GM12878 (cell line): ENCODE results near the gene SORL1. TPM values are rescaled to one million over a fixed set of nuclear protein-coding genes. Genes with fewer than 3 reads are reported as not detected.
A peak's percentile ranks its signal among the peaks of the same experiment; 100 is the strongest.

Experiments used
- ATAC-seq: fragments of 200-7000 bp; cut with Tn5 transposase; 3 replicates; pipeline ENCODE4 v1.9.1; 2020; ENCODE audit warnings: mild to moderate bottlenecking, moderate library complexity
- BruUV-seq: library from RNA; stranded (reverse); fragments of 400-500 nt; replicated peaks from 2 replicates; lab custom pipeline; 2021; lab: Mats Ljungman, UMichigan
- CTCF ChIA-PET: fragments of 300-600 bp; sonication (Branson Sonifier 250); formaldehyde crosslinking; extraction: SDS; loops from one replicate; lab custom pipeline; 2021; ENCODE audit warnings: inconsistent platforms; lab: Yijun Ruan, JAX
- POLR2A ChIA-PET: fragments of 350-600 bp; formaldehyde crosslinking; extraction: SDS; loops from one replicate; lab custom pipeline; 2021; ENCODE audit warnings: inconsistent platforms; lab: Charles Lee
- RAD21 ChIA-PET: fragments of 300-600 bp; sonication (Branson Sonifier 250); formaldehyde crosslinking; loops from one replicate; lab custom pipeline; 2023; ENCODE audit warnings: antibody characterized with exemption; ENCODE audit not compliant: unreplicated experiment; lab: Charles Lee
- SMC1A ChIA-PET: fragments of 300-600 bp; sonication (Branson Sonifier 250); formaldehyde crosslinking; loops from one replicate; lab custom pipeline; 2023; ENCODE audit not compliant: unreplicated experiment, uncharacterized antibody; lab: Charles Lee
- DNase-seq: peaks from one replicate; pipeline ENCODE4 v3.0.0-alpha.2; 2011; ENCODE audit warnings: low read depth, low spot score
- FAIRE-seq: peaks from 3 replicates; lab custom pipeline; 2011; peaks lifted over from hg19 to GRCh38; lab: Jason Lieb, UNC
- H2AFZ ChIP-seq: 2 replicates; pipeline ENCODE4 v1.6.0; 2011; ENCODE audit warnings: low read depth, low read length, control low read depth; ENCODE audit not compliant: control insufficient read depth
- H3K27ac ChIP-seq: 2 replicates; pipeline ENCODE4 v1.5.1; 2011; ENCODE audit warnings: control low read depth; ENCODE audit not compliant: control insufficient read depth, insufficient read depth
- H3K27me3 ChIP-seq, 2 experiments: replicated peaks in 1 of 2; 2 replicates each; pipeline versions ENCODE4 v1.6.0 to v1.6.1; 2011; ENCODE audit warnings: low read length in 1 of 2; ENCODE audit not compliant: control insufficient read depth in 2 of 2, insufficient read depth in 2 of 2
- H3K36me3 ChIP-seq, 2 experiments: 2 replicates each; pipeline ENCODE4 v1.5.1; 2011; ENCODE audit warnings: low read length in 1 of 2; ENCODE audit not compliant: control insufficient read depth in 2 of 2, insufficient read depth in 2 of 2
- H3K4me1 ChIP-seq: 2 replicates; pipeline ENCODE4 v1.6.1; 2011; ENCODE audit warnings: mild to moderate bottlenecking, low read length, moderate library complexity, mixed read lengths; ENCODE audit not compliant: control insufficient read depth, insufficient read depth
- H3K4me2 ChIP-seq: 2 replicates; pipeline ENCODE4 v1.6.0; 2011; ENCODE audit warnings: control low read depth; ENCODE audit not compliant: control insufficient read depth, insufficient read depth
- H3K4me3 ChIP-seq: fragments of 200-600 bp; sonication (generic); 2 replicates; pipeline ENCODE4 v1.5.1; 2016
- H3K79me2 ChIP-seq: 2 replicates; pipeline ENCODE4 v1.6.0; 2011; ENCODE audit warnings: low read length; ENCODE audit not compliant: control insufficient read depth, insufficient read depth
- H3K9ac ChIP-seq: 2 replicates; pipeline ENCODE4 v1.8.0; 2011; ENCODE audit warnings: low read length, control low read depth, mixed read lengths; ENCODE audit not compliant: control insufficient read depth, insufficient read depth
- H3K9me3 ChIP-seq: replicated peaks from 3 replicates; pipeline ENCODE4 v1.5.1; 2011; ENCODE audit warnings: mild to moderate bottlenecking, low read length; ENCODE audit not compliant: control insufficient read depth, insufficient read depth
- H4K20me1 ChIP-seq: 2 replicates; pipeline ENCODE4 v1.6.0; 2011; ENCODE audit not compliant: control insufficient read depth, insufficient read depth
- CBFB ChIP-seq: IDR thresholded peaks from 2 replicates; pipeline ENCODE4 v1.6.1; 2016; ENCODE audit warnings: antibody characterized with exemption, low read depth
- CHD4 ChIP-seq: fragments of 200-600 bp; sonication (generic); IDR thresholded peaks from 2 replicates; pipeline ENCODE4 v1.6.1; 2016; ENCODE audit warnings: mild to moderate bottlenecking
- CREM ChIP-seq: IDR thresholded peaks from 2 replicates; pipeline ENCODE4 v1.6.1; 2014; ENCODE audit warnings: antibody characterized with exemption, low read depth
- FOXK2 ChIP-seq: fragments of 450-650 bp; IDR thresholded peaks from 2 replicates; pipeline ENCODE4 v1.6.1; 2017; ENCODE audit warnings: mild to moderate bottlenecking, moderate library complexity
- MTA3 ChIP-seq: IDR thresholded peaks from 2 replicates; pipeline ENCODE4 v1.6.1; 2012; ENCODE audit warnings: low read length, inconsistent platforms, borderline replicate concordance
- POLR2AphosphoS2 ChIP-seq: IDR thresholded peaks from 2 replicates; pipeline ENCODE4 v1.6.1; 2011; ENCODE audit warnings: low read depth, mild to moderate bottlenecking, low read length, improper control_type of control experiment, moderate library complexity
- POU2F2 ChIP-seq: IDR thresholded peaks from 3 replicates; pipeline ENCODE4 v1.6.1; 2011; ENCODE audit warnings: low read depth, mild to moderate bottlenecking, low read length, borderline replicate concordance
- WGBS: methylation state at CpG from one replicate; pipeline ENCODE4 v1.1.6; 2016; ENCODE audit warnings: low lambda C conversion rate; ENCODE audit not compliant: insufficient replicate concordance, insufficient coverage; ENCODE audit errors: missing lambda C conversion rate; 5-methylcytosine and 5-hydroxymethylcytosine counted together
- in situ Hi-C: fragments of 300-500 bp; cut with MboI; formaldehyde crosslinking; loops from 9 replicates; pipeline ENCODE4 v1.14.3; 2018; ENCODE audit warnings: mixed read lengths
- intact Hi-C: fragments of 100-400 bp; cut with micrococcal nuclease; formaldehyde crosslinking; loops from one replicate; pipeline ENCODE4 v1.14.2; 2022; ENCODE audit not compliant: unreplicated experiment
- polyA plus RNA-seq, 11 experiments: library from polyadenylated mRNA; depleted of rRNA in 4 of 11; unstranded in 6 of 11; stranded (reverse) in 5 of 11; fragments of >200 nt; fragmentation: Nextera tagmentation in 4 of 11; fragmentation: Illumina TruSeq in 1 of 11; extraction: Ambion mirVana in 4 of 11; extraction: Trizol in 1 of 11; gene quantifications; 1 replicate in 1 of 11; 2 replicates in 10 of 11; pipeline versions ENCODE4 v1.2.1 to v1.2.3, GENCODE V29; 2011 to 2016; ENCODE audit warnings: inconsistent platforms in 2 of 11, missing spikeins in 2 of 11, low read depth in 1 of 11
- total RNA-seq, 4 experiments: library from RNA; depleted of rRNA in 3 of 4; stranded (reverse); fragments of >200 nt in 3 of 4; fragmentation: Illumina TruSeq in 1 of 4; extraction: Trizol in 1 of 4; gene quantifications; 2 replicates each; pipeline versions ENCODE4 v1.2.1 to v1.2.3, GENCODE V29; 2013 to 2021
- TF ChIP-seq, protein P1 (sequence below), 3 experiments: IDR thresholded peaks in 2 of 3; conservative IDR thresholded peaks in 1 of 3; 2 replicates each; pipeline ENCODE4 v1.5.1; 2011; ENCODE audit warnings: low read depth in 3 of 3, low read length in 3 of 3, mild to moderate bottlenecking in 3 of 3, control low read depth in 2 of 3, moderate library complexity in 2 of 3, inconsistent platforms in 1 of 3, mixed read lengths in 1 of 3; ENCODE audit not compliant: control insufficient read depth in 2 of 3, insufficient read depth in 1 of 3; ENCODE audit errors: extremely low read depth in 1 of 3

Gene SORL1
- total and polyA plus RNA-seq, 10 of the 15 experiments (the other 5 are each of a cell fraction or from before 2014, with no cell fraction given): 20.2 to 107 (median 59.9) TPM

DNA sequence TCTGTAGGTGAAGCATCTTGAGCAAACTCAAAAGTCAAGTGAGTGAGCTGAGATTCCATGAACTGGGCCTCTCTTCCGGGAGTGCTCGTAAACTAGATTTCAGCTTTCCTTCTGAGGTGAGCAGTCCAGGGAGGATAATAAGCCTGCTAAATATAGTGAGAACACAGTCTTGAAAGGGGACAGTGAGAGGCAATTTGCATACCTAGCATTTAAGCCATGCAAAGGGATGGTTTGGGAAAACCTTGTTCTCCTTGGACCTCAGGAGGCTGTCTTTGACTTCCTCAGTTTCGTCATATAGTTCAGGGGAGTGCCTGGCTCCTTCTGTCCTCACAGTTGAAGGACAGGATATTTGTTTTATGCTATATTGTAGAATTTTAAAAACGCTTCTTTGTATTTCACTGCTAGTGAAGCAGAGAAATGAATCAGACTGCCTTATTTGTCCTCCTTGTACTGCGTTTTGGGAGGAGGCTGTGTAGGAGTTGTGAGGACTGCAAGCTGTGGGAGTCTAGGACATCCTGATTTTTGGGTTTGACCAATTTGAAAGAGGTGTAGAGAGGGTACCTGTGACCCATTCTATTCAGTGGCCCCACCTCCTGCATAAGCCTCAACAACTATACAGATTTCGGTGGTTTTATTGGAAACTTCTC is 11.7 kb downstream of the SORL1 start:
- SMC1A ChIA-PET: interaction anchor here (0.7 to 15.0 kb wide), 24 partner anchors 8 to 144 kb away, joined by 3 to 266 read pairs (median 4); partner anchors contain the start of genes SORL1 and SORL1-AS1
- Histone ChIP-seq H3K4me2 (peak overlapping the region; percentile 50), H3K9ac (peak overlapping the region; percentile 72), H3K4me3 (peak overlapping the region; percentile 57), H3K27me3 (no peaks in the 10 kb centered on the region), H3K79me2 (peaks cover 94% of the 10 kb centered on the region), H3K4me1 (peaks cover 91% of the 10 kb centered on the region), H4K20me1 (no peaks in the 10 kb centered on the region), H3K9me3 (no peaks in the 10 kb centered on the region), H2AFZ (no peak overlapping the region; the same call in 1 of the 2 replicates), H3K36me3 (peaks cover 3 to 4% of the 10 kb centered on the region in 2 experiments; a peak in 3 of 4 replicates), H3K27ac (peak overlapping the region; percentile 83)
- FAIRE-seq: no peak
- TF ChIP-seq FOXK2 (no peak), CHD4 (no peak), CBFB (no peak), CREM (0 out of 2 replicates have a peak, but pooled peaks have one; percentile 6), POU2F2 (peak; percentile 67; the same call in 2 of the 3 replicates), POLR2AphosphoS2 (0 out of 2 replicates have a peak, but pooled peaks have one; percentile 3), MTA3 (peak; percentile 80; the same call in 1 of the 2 replicates)
- TF ChIP-seq, protein P1, sequence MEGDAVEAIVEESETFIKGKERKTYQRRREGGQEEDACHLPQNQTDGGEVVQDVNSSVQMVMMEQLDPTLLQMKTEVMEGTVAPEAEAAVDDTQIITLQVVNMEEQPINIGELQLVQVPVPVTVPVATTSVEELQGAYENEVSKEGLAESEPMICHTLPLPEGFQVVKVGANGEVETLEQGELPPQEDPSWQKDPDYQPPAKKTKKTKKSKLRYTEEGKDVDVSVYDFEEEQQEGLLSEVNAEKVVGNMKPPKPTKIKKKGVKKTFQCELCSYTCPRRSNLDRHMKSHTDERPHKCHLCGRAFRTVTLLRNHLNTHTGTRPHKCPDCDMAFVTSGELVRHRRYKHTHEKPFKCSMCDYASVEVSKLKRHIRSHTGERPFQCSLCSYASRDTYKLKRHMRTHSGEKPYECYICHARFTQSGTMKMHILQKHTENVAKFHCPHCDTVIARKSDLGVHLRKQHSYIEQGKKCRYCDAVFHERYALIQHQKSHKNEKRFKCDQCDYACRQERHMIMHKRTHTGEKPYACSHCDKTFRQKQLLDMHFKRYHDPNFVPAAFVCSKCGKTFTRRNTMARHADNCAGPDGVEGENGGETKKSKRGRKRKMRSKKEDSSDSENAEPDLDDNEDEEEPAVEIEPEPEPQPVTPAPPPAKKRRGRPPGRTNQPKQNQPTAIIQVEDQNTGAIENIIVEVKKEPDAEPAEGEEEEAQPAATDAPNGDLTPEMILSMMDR (IDR thresholded peaks at IDR 0.05 in 2 of 3, conservative IDR thresholded peaks at IDR 0.05 in 1 of 3; ENCODE audit: control insufficient read depth in 2 of 3, extremely low read depth in 1 of 3, insufficient read depth in 1 of 3, low read depth in 3 of 3, low read length in 3 of 3): no peak
- ATAC-seq: no peak
- POLR2A ChIA-PET: interaction anchor here (0.6 to 7.9 kb wide), 11 partner anchors 7 to 127 kb away, joined by 3 to 86 read pairs (median 5); partner anchors contain the start of genes SORL1 and SORL1-AS1
- RAD21 ChIA-PET: interaction anchor here (0.6 to 10.9 kb wide), 16 partner anchors 8 to 144 kb away, joined by 3 to 232 read pairs (median 9); partner anchors contain the start of genes SORL1 and SORL1-AS1
- in situ Hi-C loops (loop anchor here (25.0 kb wide), 1 partner anchor 1598 kb away; the partner anchor contains the start of gene HSPA8), intact Hi-C loops (loop anchor here (1.0 to 5.0 kb wide), 3 partner anchors 10 to 227 kb away; no protein-coding TSS in a partner anchor)
- CTCF ChIA-PET: interaction anchor here (0.8 to 3.9 kb wide), 7 partner anchors 13 to 127 kb away, joined by 3 to 31 read pairs (median 12); partner anchors contain the start of genes SORL1 and SORL1-AS1
- 18% methylated on average over 6 of the region's 6 CpGs for WGBS
- BruUV-seq: TSS peak; percentile 56
- no peak for DNase-seq
